GM19463 (cell line): ENCODE data around the gene EMX1.

ENCODE experiments used
- ATAC-seq: cut with Tn5 transposase; IDR thresholded peaks from one replicate; pipeline ENCODE4 v1.9.1; 2021; ENCODE audit warnings: mild to moderate bottlenecking, moderate library complexity; ENCODE audit not compliant: unreplicated experiment

The EMX1 gene

GRCh38 chr2:72924353-72925240 lies 7.3 kb downstream of the EMX1 start:
- ATAC-seq = peak; percentile 54

GRCh38 chr2:72925328-72925943 lies 8.1 kb downstream of the EMX1 start:
- ATAC-seq = no peak

GRCh38 chr2:72926368-72926767 lies 9.0 kb downstream of the EMX1 start:
- no peak for ATAC-seq

GRCh38 chr2:72926811-72927465 lies 9.6 kb downstream of the EMX1 start:
- ATAC-seq = no peak

GRCh38 chr2:72927619-72928550 lies 10.6 kb downstream of the EMX1 start:
- no peak for ATAC-seq

- no peak for ATAC-seq
These were observed 11.7 kb downstream of the EMX1 start for GRCh38 chr2:72929010-72929409.

GRCh38 chr2:72931280-72931910 lies 14.1 kb downstream of the EMX1 start:
- ATAC-seq = no peak

GRCh38 chr2:72932045-72932740 lies 14.9 kb downstream of the EMX1 start:
- no peak for ATAC-seq

- ATAC-seq = no peak
These were observed 15.5 kb downstream of the EMX1 start for GRCh38 chr2:72932805-72933204.

- no peak for ATAC-seq
These were observed 15.9 kb downstream of the EMX1 start for GRCh38 chr2:72933207-72933606.

- ATAC-seq = no peak
These were observed 16.4 kb downstream of the EMX1 start for GRCh38 chr2:72933646-72934151.

- ATAC-seq = peak; percentile 76
These were observed 17.6 kb downstream of the EMX1 start for GRCh38 chr2:72934683-72935610.

- no peak for ATAC-seq
These were observed 18.3 kb downstream of the EMX1 start for GRCh38 chr2:72935611-72935957.

- no peak for ATAC-seq
These were observed 19.5 kb downstream of the EMX1 start for GRCh38 chr2:72936660-72937355.

- ATAC-seq = no peak
These were observed 20.0 kb downstream of the EMX1 start for GRCh38 chr2:72937356-72937669.

GRCh38 chr2:72938455-72938854 lies 21.1 kb downstream of the EMX1 start:
- no peak for ATAC-seq

- no peak for ATAC-seq
These were observed 23.0 kb downstream of the EMX1 start for GRCh38 chr2:72940361-72940760.

GRCh38 chr2:72940786-72941185 lies 23.5 kb downstream of the EMX1 start:
- no peak for ATAC-seq
